ENCODE results near the gene CNN1.
A peak's percentile ranks its signal among the peaks of the same experiment; 100 is the strongest.

Gene CNN1

GRCh38 chr19:11505032-11505503 is 33.6 kb upstream of the CNN1 start:
- H3K27me3 ChIP-seq (ENCODE audit: insufficient read depth, low read length, poor library complexity, severe bottlenecking): no peaks in the 10 kb centered on the region

DNA sequence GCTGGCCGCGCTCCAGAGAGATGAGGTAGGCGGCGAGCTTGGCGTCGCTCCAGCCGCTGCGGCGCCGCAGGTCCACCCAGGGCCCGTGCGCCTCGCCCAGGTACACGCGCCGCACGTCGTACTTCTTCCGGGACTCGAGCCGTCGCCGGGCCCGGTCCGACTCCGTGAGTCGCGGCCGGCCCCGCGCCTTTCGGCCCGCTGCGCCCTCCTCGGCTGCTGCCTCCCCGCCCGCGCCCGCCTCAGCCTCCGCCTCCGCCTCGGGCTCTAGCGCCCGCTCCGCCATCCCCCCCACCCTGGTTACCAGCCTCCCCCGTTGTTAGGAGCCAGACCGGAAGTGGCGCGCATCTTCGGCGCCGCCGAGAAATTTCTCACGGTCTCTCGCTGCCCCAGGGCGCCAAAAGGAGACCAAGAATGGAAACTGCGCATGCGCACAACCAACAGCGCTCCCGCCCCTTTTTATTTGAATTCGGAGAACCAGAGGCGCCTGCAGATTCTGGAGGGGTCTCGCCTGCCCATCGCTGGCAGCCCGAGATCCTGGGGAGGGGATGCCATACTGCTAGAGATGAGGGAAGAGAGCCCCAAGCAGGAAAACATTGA is 33.0 kb upstream of the CNN1 start, which contains the start of gene ZNF653:
ZNF653 (minus strand) TSS at position 336 of the 597 bp plus-strand sequence; CDS start at position 283, 53 bp downstream.
- Histone ChIP-seq H4K20me1 (ENCODE audit: insufficient read depth, low read length, poor library complexity, severe bottlenecking) (no peaks in the 10 kb centered on the region), H3K4me1 (ENCODE audit: insufficient read depth, low read length, poor library complexity, severe bottlenecking) (peaks cover 11% of the 10 kb centered on the region), H3F3A (ENCODE audit: low read depth) (no peaks in the 10 kb centered on the region), H3K4me2 (ENCODE audit: low read depth, low read length, poor library complexity, severe bottlenecking) (peak within 1 kb of the TSS; percentile 83), H3K9ac (ENCODE audit: low read depth, low read length, poor library complexity, severe bottlenecking) (peak within 1 kb of the TSS; percentile 81), H3K27me3 (ENCODE audit: insufficient read depth, low read length, poor library complexity, severe bottlenecking) (no peaks in the 10 kb centered on the region), H3K36me3 (ENCODE audit: insufficient read depth, low read length) (no peaks in the 10 kb centered on the region), H3K79me2 (ENCODE audit: insufficient read depth, low read length) (peaks cover 24% of the 10 kb centered on the region), H2AFZ (ENCODE audit: low read length) (peak within 1 kb of the TSS; percentile 87), H3K9me3 (ENCODE audit: insufficient read depth, low read depth, low read length) (no peaks in the 10 kb centered on the region), H3K9me2 (replicated peaks; ENCODE audit: low read depth, low read length) (no peaks in the 10 kb centered on the region), H3K4me3 (ENCODE audit: low read length, poor library complexity, severe bottlenecking) (peak within 1 kb of the TSS; percentile 77)
- TF ChIP-seq EZH2phosphoT487 (IDR thresholded peaks at IDR 0.05; ENCODE audit: borderline replicate concordance): no peak
- TF ChIP-seq, protein P1, sequence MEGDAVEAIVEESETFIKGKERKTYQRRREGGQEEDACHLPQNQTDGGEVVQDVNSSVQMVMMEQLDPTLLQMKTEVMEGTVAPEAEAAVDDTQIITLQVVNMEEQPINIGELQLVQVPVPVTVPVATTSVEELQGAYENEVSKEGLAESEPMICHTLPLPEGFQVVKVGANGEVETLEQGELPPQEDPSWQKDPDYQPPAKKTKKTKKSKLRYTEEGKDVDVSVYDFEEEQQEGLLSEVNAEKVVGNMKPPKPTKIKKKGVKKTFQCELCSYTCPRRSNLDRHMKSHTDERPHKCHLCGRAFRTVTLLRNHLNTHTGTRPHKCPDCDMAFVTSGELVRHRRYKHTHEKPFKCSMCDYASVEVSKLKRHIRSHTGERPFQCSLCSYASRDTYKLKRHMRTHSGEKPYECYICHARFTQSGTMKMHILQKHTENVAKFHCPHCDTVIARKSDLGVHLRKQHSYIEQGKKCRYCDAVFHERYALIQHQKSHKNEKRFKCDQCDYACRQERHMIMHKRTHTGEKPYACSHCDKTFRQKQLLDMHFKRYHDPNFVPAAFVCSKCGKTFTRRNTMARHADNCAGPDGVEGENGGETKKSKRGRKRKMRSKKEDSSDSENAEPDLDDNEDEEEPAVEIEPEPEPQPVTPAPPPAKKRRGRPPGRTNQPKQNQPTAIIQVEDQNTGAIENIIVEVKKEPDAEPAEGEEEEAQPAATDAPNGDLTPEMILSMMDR (conservative IDR thresholded peaks at IDR 0.05; ENCODE audit: low read length): no peak

More at GRCh38 chr19:11505032-11505503, 33.6 kb upstream of the CNN1 start:
- Histone ChIP-seq H4K20me1 (ENCODE audit: insufficient read depth, low read length, poor library complexity, severe bottlenecking) (no peaks in the 10 kb centered on the region), H3K4me2 (ENCODE audit: low read depth, low read length, poor library complexity, severe bottlenecking) (peak overlapping the region; percentile 83), H3K9me2 (replicated peaks; ENCODE audit: low read depth, low read length) (no peaks in the 10 kb centered on the region), H3F3A (ENCODE audit: low read depth) (no peaks in the 10 kb centered on the region), H3K36me3 (ENCODE audit: insufficient read depth, low read length) (no peaks in the 10 kb centered on the region), H3K79me2 (ENCODE audit: insufficient read depth, low read length) (peaks cover 24% of the 10 kb centered on the region), H3K9ac (ENCODE audit: low read depth, low read length, poor library complexity, severe bottlenecking) (peak overlapping the region; percentile 81), H3K9me3 (ENCODE audit: insufficient read depth, low read depth, low read length) (no peaks in the 10 kb centered on the region), H2AFZ (ENCODE audit: low read length) (peak overlapping the region; percentile 87), H3K4me3 (ENCODE audit: low read length, poor library complexity, severe bottlenecking) (peak overlapping the region; percentile 77), H3K4me1 (ENCODE audit: insufficient read depth, low read length, poor library complexity, severe bottlenecking) (peaks cover 11% of the 10 kb centered on the region)
- no peak for TF ChIP-seq EZH2phosphoT487 (IDR thresholded peaks at IDR 0.05; ENCODE audit: borderline replicate concordance)
- TF ChIP-seq, protein P1 (conservative IDR thresholded peaks at IDR 0.05; ENCODE audit: low read length): no peak

DNA sequence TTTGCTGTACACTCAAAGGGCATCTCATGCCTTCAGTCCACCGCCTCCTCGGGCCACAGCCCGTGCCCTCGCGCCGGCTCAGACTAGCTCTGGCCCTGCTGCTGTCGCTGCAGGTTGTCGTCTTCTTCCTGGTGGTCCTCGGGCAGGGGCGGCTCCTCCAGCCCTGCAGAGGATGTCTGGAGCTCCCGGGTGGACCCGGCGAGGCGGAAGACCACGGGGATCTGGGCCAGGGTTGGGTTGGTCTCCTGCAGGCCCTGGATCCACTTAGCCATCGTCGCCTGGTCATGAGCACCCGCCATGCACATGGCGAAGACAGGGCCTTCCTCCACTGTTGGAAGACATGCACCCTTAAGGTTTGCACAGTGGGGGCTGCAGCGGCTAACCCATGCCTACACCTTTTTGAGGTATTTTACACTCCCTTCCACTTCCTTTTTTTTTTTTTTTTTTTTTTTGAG is 32.5 kb upstream of the CNN1 start:
- no peaks in the 10 kb centered on the region for H3F3A ChIP-seq (ENCODE audit: low read depth)
- peak overlapping the region; percentile 83 for H3K4me2 ChIP-seq (ENCODE audit: low read depth, low read length, poor library complexity, severe bottlenecking)
- peak overlapping the region; percentile 77 for H3K4me3 ChIP-seq (ENCODE audit: low read length, poor library complexity, severe bottlenecking)
- H3K27me3 ChIP-seq (ENCODE audit: insufficient read depth, low read length, poor library complexity, severe bottlenecking): no peaks in the 10 kb centered on the region
- H3K9me2 ChIP-seq (replicated peaks; ENCODE audit: low read depth, low read length): no peaks in the 10 kb centered on the region
- H3K4me1 ChIP-seq (ENCODE audit: insufficient read depth, low read length, poor library complexity, severe bottlenecking): peaks cover 11% of the 10 kb centered on the region
- H3K9ac ChIP-seq (ENCODE audit: low read depth, low read length, poor library complexity, severe bottlenecking): peak overlapping the region; percentile 81
- H2AFZ ChIP-seq (ENCODE audit: low read length): peak overlapping the region; percentile 87
- no peak for TF ChIP-seq EZH2phosphoT487 (IDR thresholded peaks at IDR 0.05; ENCODE audit: borderline replicate concordance)
- TF ChIP-seq, protein P1 (conservative IDR thresholded peaks at IDR 0.05; ENCODE audit: low read length): no peak
- no peaks in the 10 kb centered on the region for H4K20me1 ChIP-seq (ENCODE audit: insufficient read depth, low read length, poor library complexity, severe bottlenecking)
- peaks cover 24% of the 10 kb centered on the region for H3K79me2 ChIP-seq (ENCODE audit: insufficient read depth, low read length)
- no peaks in the 10 kb centered on the region for H3K9me3 ChIP-seq (ENCODE audit: insufficient read depth, low read depth, low read length)
- no peaks in the 10 kb centered on the region for H3K36me3 ChIP-seq (ENCODE audit: insufficient read depth, low read length)

Measured in Loucy (cell line).